ENCODE data around the gene PCDH9.

PCDH9 gene

DNA sequence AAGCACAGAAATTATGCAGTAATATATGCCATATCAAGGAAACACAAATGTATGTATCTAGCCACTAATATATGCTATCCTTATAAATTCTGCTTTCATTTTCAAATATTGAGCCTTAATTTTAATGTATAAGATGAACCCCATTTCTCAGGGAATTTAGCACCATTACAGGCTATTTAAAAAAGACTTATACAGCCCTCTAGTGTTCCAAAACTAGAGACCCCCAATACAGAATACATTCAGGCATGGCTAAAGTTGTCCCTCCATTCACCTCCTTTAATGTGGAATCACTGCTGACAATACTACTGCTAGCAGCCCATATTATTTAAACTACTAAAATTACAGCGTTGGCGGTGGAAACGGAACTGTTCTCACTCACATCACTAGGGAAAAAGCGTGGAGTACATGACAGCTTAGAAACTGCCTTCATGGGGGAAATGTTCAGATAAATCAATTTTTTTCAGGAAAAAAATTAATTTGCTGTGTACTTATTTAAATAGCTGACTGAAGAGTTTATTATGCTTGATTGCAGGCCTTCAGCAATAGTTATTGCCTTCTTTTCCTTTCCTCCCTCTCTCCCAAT is 541.0 kb downstream of the PCDH9 start:
- H3K27me3 ChIP-seq (ENCODE audit: insufficient read depth, poor library complexity, severe bottlenecking), result no peaks in the 10 kb centered on the region
- DNase-seq (ENCODE audit: low read depth in 1 of 2, low spot score in 1 of 2), result no peak
- H3K27ac ChIP-seq (replicated peaks), result no peak overlapping the region
- H3K4me3 ChIP-seq (replicated peaks; ENCODE audit: insufficient read depth, low read length), result no peak overlapping the region
- TF ChIP-seq SPI1 (IDR thresholded peaks at IDR 0.05; ENCODE audit: borderline replicate concordance, low read depth), result no peak
- TF ChIP-seq POLR2AphosphoS5 (IDR thresholded peaks at IDR 0.05; ENCODE audit: low read depth), result no peak
- TF ChIP-seq GABPA (IDR thresholded peaks at IDR 0.05; ENCODE audit: low read depth), result no peak
- TF ChIP-seq, protein P1, sequence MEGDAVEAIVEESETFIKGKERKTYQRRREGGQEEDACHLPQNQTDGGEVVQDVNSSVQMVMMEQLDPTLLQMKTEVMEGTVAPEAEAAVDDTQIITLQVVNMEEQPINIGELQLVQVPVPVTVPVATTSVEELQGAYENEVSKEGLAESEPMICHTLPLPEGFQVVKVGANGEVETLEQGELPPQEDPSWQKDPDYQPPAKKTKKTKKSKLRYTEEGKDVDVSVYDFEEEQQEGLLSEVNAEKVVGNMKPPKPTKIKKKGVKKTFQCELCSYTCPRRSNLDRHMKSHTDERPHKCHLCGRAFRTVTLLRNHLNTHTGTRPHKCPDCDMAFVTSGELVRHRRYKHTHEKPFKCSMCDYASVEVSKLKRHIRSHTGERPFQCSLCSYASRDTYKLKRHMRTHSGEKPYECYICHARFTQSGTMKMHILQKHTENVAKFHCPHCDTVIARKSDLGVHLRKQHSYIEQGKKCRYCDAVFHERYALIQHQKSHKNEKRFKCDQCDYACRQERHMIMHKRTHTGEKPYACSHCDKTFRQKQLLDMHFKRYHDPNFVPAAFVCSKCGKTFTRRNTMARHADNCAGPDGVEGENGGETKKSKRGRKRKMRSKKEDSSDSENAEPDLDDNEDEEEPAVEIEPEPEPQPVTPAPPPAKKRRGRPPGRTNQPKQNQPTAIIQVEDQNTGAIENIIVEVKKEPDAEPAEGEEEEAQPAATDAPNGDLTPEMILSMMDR (IDR thresholded peaks at IDR 0.05; ENCODE audit: insufficient read depth, low read length), result no peak
- no peak for TF ChIP-seq REST (IDR thresholded peaks at IDR 0.05; ENCODE audit: insufficient replicate concordance, low read depth)

- TF ChIP-seq GABPA (IDR thresholded peaks at IDR 0.05; ENCODE audit: low read depth) (no peak), SPI1 (IDR thresholded peaks at IDR 0.05; ENCODE audit: borderline replicate concordance, low read depth) (no peak), REST (IDR thresholded peaks at IDR 0.05; ENCODE audit: insufficient replicate concordance, low read depth) (no peak), POLR2AphosphoS5 (IDR thresholded peaks at IDR 0.05; ENCODE audit: low read depth) (no peak)
- TF ChIP-seq, protein P1 (IDR thresholded peaks at IDR 0.05; ENCODE audit: insufficient read depth, low read length), result no peak
- Histone ChIP-seq H3K4me3 (replicated peaks; ENCODE audit: insufficient read depth, low read length) (no peak overlapping the region), H3K27me3 (ENCODE audit: insufficient read depth, poor library complexity, severe bottlenecking) (no peaks in the 10 kb centered on the region), H3K27ac (replicated peaks) (no peak overlapping the region)
- no peak for DNase-seq (ENCODE audit: low read depth in 1 of 2, low spot score in 1 of 2)
Measured at GRCh38 chr13:66681403-66681802, 548.7 kb downstream of the PCDH9 start.

DNA sequence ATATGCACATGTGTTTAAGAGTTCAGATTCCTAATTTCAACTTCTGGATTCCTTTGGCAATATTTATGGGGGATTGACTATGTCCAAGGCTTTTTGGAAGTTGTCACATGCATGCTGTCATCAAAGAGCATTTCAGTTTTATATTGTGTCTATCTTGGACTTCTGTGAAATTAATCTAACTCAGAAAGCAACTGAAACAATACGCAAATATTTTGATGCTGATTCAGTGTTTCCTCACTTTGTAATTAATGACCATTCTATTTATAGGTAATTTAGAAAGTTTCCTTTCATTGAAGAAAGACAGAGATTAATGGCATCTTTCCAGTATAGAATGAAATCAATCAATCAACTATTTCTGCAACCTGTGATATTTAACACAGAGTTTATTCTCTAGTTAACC is 550.1 kb downstream of the PCDH9 start:
- TF ChIP-seq POLR2AphosphoS5 (IDR thresholded peaks at IDR 0.05; ENCODE audit: low read depth) (no peak), GABPA (IDR thresholded peaks at IDR 0.05; ENCODE audit: low read depth) (no peak), REST (IDR thresholded peaks at IDR 0.05; ENCODE audit: insufficient replicate concordance, low read depth) (no peak), SPI1 (IDR thresholded peaks at IDR 0.05; ENCODE audit: borderline replicate concordance, low read depth) (no peak)
- TF ChIP-seq, protein P1 (IDR thresholded peaks at IDR 0.05; ENCODE audit: insufficient read depth, low read length), result no peak
- H3K27ac ChIP-seq (replicated peaks), result no peak overlapping the region
- DNase-seq (ENCODE audit: low read depth in 1 of 2, low spot score in 1 of 2), result no peak
- H3K27me3 ChIP-seq (ENCODE audit: insufficient read depth, poor library complexity, severe bottlenecking), result no peaks in the 10 kb centered on the region
- no peak overlapping the region for H3K4me3 ChIP-seq (replicated peaks; ENCODE audit: insufficient read depth, low read length)
